Islet of Langerhans (tissue), 1 donor: ENCODE measurements around the gene RERG.
"Not testable (repeated sequence)": the region's sequence is repeated elsewhere in the genome, so short reads cannot be mapped to it uniquely, and the experiment has no call there.

Source experiments
- FAIRE-seq: peaks from one replicate; lab custom pipeline; 2011; peaks lifted over from hg19 to GRCh38; lab: Jason Lieb, UNC

The RERG gene, protein sequence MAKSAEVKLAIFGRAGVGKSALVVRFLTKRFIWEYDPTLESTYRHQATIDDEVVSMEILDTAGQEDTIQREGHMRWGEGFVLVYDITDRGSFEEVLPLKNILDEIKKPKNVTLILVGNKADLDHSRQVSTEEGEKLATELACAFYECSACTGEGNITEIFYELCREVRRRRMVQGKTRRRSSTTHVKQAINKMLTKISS

DNA sequence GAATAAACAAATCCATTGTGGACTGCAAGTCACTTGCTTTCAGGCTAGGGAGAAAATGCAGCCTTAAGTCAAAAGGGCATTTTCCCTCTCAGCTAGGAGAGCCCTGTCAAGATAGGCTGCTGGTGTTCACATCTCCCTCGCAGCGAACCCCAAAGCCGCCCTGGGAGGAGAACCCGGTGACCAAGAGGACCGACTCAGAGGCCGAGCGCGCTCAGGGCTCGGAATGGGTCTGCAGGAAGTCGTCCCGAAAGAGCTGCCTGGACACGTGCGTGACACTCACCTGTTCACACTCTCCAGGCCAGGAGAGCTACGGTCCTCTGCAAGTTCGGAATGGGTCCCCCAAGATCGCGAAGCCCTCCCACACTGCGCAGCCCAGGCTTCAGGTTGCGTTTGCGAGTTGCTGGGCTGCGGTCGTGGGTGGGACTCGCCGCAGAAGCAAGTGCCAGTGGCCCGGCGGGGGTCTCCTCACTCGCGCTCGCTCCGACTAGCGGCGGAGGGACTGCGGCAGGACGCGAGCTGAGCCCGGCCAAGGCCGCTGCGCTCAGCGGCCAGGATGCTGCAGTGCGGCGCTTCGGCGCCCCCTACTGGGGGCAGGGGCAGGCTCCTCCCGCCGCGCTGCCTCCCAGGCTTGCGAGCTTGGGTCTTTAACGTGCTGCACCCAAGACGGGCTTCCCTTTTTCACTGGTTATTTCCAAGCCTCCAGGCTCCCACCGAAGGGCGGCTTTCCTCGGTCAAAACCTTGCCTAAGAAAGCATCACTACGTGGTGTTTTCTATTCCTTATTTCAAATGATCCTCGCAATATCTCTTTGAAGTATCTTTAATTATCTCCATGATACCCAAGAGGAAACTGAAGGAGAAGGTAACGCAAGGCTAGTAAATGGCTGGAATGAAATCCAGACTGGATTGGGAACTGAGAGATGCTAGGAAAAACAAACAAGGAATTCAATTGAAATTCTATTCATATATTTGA, at the start of gene RERG:
Gene RERG (minus strand): TSS at position 503 of the 971 bp plus-strand sequence. CDS start 3,928 bp downstream, outside the sequence.
- FAIRE-seq: no peak

DNA sequence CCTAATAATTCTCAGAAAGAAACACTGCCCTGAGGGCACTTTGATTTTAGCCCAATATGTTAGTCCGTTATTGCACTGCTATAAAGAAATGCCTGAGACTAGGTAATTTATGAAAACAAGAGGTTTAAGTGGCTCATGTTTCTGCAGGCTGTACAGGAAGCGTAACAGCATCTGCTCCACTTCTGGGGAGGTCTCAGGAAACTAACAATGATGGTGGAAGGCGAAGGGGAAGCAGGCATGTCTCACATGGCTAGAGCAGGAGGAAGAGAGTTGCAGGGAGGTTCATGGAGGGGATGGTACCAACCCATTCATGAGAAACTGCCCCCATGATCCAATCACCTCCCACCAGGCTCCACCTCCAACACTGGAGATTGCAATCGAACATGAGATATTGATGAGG, 49.4 kb upstream of the RERG start:
- FAIRE-seq: no peak

DNA sequence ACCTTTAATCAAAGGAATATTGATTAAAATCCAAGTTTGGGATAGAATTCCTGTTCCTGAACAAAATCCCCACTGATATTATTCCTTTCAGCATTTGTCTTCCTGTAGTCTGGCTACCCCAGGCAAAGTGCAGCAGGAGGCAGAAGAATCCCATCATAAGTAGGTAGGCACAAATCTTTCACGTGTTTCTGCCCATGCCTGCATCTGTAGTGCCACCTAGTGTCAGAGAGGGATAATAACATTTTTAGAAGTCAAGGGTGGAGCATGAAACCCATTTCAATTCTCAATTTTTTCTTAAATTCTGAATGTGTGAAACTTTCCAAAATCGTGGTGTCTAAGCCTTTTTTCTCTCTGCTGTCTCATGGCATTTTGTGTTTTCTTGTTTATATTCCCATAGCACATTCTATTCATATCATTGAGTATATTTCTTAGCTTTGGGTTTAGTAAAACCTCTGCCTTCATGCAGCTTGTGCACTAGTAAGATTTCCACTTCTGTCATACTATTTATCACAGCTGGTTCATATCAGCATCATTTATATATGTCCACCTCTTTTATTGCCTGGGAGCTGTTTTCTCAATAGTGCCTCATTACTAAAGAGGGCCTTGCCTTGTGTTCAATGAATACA, 47.8 kb upstream of the RERG start:
- peak; percentile 95 for FAIRE-seq

DNA sequence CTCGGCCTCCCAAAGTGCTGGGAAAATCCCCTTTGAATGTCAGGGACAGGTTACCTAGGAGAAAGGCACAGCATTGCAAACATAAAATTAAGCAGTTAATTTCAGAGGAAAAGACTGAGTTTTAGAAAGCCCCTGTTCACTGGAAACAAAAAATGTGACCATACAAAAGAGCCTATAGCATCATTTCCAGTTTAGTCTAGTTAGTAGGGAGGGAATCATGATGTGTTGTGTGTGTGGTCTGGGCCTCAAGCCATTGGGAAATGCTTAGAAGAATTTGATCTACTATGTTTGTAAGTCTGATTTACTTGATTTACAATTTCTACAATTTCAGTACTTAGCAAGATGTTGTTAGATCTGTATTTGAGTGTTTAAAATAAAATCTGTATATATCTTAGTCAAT, 47.1 kb upstream of the RERG start:
- FAIRE-seq: no peak

DNA sequence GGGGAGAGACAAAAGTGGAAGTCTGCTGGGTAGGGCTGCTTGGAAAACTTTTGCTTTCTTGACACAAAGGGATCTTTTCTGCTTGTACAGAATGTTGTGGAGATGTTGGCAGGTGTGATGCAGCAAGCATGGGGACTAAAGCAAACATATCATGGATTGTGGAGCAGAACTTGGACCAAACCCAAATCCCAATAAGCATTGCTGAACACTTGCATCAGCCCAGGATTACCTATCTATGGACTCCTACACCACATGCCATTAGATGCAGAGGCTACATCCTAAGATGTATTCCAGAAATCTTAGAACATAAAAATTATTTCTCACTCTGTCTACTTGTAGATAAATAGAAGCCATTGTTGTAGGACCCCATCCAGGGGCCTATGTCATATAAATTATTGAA, 44.7 kb upstream of the RERG start:
- FAIRE-seq: no peak

DNA sequence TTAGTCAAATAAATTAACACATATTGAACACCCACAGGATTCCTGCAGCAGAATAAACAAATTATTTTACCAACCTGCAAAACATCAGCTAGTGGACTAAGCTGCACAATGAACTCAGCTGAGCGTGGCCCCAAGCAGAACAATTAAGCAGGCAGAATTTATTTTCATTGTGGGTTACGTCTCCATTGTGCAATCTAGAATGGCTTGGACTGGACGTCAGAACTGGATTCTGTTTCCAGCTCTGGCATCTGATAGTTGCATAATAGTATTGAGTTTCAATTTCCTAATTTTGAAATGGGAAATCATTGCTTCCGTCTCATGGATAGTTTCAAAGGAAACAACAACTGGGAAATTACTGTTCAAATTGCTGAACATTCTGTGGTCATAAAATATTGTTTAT, 35.5 kb upstream of the RERG start:
- FAIRE-seq: no peak

DNA sequence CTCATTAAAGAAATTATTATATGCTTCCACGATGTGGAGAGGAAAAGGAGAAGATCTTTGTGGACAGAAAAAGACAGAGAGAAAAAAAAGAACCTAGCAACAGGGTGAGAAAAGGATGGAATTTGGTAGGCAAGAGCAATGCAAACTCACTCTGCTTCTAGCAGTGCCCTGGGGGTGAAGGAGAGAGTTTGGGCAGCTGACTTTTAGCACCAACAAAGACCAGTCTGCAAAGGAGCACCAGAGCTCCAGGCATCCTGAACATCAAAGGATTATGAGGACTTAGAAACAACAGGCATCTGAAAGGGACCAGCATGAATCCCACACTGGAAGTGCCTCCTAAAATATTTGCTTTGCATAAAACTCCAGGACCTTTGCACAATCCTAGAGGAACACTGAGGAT, 32.8 kb upstream of the RERG start:
- no peak for FAIRE-seq

DNA sequence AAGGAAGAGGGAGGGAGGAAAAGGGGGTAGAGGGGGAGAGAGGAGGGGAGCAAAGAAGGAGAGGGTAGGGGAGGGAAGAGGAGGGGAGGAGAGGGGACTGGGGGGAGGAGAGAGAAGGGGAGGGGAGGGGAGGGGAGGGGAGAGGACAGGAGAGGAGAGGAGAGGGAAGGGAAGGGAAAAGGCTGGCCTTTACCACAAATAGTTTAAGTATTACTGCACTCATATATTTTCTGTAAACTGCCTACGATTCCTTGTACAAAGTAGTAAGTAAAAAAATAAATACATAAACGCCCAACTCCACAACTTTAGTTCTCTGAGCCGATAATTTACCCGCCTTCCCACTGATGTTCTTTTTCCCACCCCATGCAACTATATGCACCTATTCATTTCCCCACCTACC, 23.7 kb upstream of the RERG start:
- FAIRE-seq: no peak

DNA sequence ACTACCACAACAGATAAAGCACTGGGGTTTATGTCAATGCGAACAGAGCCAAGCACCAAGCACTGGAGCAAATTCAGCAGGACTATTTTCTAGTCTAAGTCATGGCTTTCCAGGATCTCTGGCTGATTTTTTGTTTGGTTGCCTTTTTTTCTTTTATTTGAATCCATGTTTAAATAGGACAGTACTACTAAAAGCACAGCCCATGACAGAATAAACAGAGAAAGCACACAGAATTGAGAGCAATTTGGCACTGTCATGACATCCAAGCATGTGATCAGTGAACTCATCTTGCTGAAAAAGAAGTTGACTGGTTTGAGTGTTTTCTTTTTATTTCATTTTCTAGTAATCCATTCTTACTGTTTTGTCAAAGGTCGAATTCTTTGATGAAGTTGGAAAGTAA, 23.1 kb upstream of the RERG start:
- FAIRE-seq: peak; percentile 98

DNA sequence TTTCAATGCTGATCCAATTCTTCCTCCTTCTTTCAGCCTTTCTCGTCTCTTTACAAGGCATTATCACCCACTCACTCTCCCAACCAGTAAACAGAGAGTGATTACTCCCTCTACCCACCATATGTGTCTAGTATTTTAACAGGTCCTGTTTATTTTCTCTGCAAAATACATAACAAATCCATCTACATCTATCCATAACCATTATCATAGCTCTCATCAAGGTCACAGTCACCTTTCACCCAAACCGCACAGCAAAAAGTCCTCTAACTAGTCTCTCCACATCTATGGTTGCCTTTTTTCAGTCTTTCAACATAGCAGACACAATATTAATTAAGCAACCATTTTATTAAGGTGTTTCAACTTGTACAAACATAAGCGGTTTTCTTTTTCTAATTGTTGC, 21.9 kb upstream of the RERG start:
- FAIRE-seq: no peak

DNA sequence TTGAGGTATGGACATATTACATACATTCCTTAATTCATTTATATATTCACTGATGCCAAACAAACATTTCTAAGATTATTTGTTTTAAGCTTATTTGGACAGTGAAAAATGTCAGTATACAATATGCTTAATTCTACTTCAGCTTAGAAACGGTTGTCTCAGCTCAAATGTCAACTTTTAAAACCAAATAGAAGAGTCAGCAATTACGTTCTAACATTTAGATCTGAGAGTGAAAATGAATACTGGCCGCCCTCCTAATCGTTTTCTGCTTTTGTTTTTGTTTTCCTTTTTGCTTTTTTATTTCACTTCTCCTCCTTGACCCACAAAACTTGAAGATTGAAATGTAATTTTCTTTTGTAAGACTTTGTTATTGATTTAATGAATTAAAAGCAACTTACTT, 19.7 kb upstream of the RERG start:
- FAIRE-seq: peak; percentile 36

DNA sequence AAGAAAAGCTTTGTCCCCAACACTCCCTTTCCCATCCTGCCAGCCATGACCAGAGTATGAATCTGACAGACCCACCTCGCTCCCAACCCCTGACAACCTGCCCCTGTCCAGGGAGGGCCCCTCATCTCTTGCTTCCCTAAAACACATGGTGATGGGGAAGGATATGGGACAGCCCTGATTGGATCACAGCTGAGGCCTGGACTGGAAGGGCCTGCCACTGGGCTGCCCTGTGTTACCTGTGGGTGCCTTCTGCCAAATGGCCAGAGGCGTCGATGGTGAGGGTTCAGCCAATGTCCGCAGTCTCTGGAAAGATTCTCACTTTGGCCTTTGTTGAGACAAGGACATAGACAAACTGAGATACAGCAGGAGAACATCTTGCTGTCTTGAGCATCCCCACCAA, 13.3 kb upstream of the RERG start:
- FAIRE-seq: no peak

DNA sequence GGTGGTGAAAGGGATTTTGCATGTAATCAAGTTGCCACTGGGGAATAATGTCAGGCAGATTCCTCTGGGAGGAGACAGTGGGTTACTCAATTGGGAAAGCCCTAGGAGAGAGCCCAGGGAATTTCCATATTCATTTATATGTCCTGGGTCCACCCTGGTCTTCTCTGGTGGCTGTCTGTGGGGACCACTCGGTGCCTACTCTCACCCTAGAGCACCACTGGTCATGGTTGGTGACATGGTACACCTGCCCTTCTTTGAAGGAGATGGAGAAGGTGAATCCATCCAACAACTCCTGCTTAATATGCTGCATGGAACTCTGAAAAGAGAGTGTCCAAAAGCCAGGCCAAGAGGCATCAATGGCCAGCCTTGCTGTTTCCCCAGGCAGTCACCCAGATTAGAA, 12.8 kb upstream of the RERG start:
- no peak for FAIRE-seq

DNA sequence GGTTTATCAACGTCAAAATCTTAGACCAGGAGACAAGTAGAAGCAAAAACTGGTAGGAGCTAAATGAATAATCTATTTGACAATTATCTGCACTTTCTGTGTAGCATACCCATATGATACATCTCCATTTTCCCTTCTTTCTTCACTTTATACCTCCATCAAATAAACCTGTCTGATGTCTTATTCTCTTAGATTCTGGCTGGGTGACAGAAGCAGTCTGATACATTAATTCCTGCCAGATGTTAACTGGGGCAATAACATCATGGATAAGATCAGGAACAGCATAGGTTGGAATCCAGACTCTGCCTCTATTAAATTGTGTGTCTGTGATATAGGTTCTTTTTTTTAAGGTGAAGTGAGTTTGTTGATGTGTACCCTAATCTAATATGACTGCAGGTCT, 11.7 kb upstream of the RERG start:
- FAIRE-seq: no peak

DNA sequence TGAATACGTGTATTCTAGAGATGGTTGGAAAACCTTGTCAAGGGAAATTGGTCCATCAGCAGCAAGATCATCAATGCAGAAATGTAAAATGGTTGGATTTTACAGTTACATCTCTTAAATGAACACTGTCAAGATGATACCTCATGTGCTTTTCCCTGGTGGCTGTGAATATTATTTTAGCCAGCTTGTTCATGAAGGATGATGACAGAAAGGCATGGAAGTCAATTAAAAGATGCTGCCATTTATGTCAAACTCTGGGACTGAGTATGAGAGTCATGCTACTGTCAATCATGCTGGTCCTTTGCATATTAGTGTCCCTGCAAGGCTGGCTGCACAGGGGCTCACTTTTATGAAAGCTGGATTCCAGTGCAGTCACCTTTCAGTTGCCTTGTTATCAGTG, 10.3 kb upstream of the RERG start:
- FAIRE-seq: no peak

DNA sequence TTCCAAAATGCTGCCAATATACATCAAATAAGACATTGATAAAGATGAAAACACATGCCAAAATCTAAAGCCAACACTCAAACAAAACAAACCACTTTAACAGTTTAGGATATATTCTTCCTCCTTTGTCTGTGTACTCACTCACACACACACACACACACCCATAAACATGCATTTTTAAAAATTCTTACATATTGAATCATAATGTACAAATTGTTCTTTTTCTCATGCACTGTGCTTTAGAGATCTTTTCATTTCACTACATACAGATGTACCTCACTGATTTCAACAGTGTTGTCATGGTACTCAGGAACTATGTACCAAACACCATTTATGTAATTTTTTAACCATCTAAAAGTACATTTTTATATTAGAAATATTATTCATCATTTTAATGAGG, 9.5 kb upstream of the RERG start:
- FAIRE-seq: no peak

DNA sequence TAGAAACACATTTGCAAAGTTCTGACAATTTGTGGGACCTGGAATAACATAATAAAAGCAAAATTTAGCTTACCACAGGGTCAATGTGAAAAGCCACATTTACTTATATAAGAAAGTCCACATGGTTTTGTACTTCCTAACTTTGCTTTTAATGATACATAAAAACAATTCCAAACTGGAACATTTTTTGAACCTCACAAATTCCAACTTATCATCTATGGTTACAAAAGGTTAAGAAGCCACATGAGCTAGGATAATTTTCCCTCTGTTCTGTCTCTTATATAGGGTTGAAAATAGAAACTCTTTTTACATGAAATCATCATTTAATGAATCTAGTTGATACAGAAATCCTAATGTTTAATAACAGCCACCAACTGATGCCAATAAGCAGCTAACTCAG, 8.9 kb upstream of the RERG start:
- no peak for FAIRE-seq

DNA sequence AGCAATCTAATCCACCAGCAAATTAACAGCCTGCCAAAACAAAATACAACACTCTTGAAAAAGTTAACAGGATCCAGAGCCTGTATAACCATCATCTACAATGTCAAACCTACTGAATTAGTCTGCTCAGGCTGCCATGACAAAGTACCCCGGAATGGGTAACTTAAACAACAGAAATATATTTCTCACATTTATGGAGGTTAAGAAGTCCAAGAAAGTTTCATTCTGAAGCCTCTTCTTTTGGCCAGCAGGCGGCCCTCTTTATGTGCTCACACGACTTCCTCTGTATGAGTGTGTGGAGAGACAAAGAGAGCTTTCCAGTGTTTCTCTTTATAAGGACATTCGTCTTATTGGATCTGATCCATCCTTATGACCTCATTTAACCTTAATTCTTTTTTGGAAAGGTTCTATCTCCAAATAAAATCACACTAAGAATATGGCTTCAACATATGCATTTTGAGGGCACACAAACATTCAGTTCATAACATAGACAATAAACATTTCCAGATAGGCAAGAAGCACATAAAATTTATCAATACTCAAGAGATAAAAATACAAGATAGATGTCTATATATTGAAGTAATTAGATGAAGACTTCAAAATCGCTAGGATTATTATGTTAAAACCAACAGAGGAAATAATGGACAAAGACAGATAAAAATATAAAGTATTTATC, 5.9 kb upstream of the RERG start:
- FAIRE-seq: peak; percentile 55

DNA sequence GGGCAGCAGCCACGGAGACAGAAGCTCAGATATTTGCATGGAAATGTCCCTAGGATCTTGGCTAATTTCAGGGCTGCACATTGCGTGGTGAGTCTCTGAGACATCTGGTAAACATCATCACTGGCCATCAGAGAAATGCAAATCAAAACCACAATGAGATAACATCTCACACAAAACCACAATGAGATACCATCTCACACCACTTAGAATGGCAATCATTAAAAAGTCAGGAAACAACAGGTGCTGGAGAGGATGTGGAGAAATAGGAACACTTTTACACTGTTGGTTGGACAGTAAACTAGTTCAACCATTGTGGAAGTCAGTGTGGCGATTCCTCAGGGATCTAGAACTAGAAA, 4.6 kb upstream of the RERG start:
- not testable (repeated sequence) for FAIRE-seq

DNA sequence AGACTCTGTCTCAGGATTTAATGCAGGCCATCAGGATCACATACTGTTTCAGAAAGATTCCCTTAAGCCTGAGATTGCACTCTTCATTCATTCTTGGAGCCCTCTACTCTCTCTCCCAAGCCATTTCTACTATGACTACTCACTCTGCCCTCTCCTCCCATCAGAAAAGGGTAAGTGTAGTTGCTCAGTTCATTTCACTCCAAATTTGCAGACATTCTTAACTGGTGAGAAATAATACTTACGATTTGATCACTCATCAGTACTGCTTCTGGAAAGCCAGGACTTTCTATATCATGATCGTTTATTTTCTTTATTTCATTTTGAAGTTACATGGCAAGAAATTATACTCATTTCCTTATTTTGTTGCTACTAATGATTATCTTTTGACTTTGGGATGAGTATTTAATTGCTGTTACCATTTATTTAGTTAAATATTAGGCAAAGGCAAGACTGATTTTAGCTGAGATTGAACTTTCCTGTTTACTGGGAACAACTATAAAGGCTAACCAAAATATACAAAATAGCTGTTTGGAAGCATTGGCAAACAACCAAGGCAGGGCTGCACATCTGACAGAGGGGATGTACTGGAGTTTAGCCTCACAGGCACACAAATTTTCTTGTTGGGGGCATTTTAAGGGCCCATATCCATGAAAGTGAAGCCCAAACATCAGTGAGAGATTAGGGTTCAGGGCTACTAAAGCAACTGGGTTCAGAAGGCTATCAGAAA, 4.1 kb upstream of the RERG start:
- FAIRE-seq: no peak

DNA sequence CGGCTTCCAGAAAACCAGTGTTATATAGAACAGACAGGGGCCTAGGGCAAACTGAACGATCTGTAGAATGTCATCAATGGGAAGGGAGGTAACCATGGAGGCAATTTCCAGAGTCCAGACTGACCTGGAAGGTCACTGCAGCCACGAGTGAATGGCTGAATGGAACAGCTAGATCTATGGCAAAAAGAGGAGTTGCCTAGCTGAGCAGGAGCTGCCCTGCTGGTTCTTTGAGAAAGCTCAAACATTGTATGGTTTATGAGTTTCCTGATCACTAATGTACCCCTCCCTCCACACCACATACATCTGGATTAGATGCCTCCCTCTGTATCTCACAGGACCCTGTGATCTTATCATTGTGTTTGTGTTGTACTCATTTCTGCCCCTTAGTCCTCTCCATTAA, 1.0 kb upstream of the RERG start:
- no peak for FAIRE-seq

DNA sequence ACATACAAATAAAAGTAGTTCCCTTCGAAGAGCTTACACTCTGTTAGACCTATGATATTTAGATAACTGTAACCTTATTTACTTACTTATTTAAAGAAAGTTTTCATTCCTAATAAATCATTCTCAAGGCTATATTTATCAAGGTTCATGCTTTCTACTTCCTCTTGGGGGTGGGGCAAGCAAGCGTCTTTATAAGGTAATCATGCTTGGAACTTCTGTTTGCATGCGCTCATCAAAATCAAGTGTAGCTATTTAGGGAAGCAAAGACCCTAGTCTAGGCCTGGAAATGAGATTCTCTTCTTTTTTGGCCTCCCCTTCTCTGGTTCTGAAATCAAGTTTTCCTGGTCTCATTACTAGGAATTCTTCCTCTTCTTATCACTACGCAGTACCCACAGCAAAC, 766 bp downstream of the RERG start:
- no peak for FAIRE-seq
